ENCODE results near the gene IGF1R. TPM values are rescaled to one million over a fixed set of nuclear protein-coding genes. Genes with fewer than 3 reads are reported as not detected.

Gene IGF1R
- total RNA-seq, 4 donors from 2014 or later: 49.4 to 239 (median 109) TPM

- intact Hi-C loops (cut with DNase I; ENCODE audit: low total_unique reads): no loop called here
Measured at GRCh38 chr15:98830034-98830634, 181.8 kb downstream of the IGF1R start.

GRCh38 chr15:98834976-98835375, 186.6 kb downstream of the IGF1R start:
- TF ChIP-seq POLR2A (IDR thresholded peaks at IDR 0.05) (no peak), POLR2AphosphoS5 (IDR thresholded peaks at IDR 0.05) (no peak), EP300 (IDR thresholded peaks at IDR 0.05; ENCODE audit: low read depth) (no peak), CTCF (IDR thresholded peaks at IDR 0.05) (no peak)
- Histone ChIP-seq H3K4me1 (peaks cover 0 to 3% (median 0%) of the 10 kb centered on the region in 4 donors), H3K27me3 (no peaks in the 10 kb centered on the region), H3K27ac (no peak overlapping the region), H3K36me3 (no peaks in the 10 kb centered on the region), H3K4me3 (no peak overlapping the region), H3K9me3 (peaks cover 8 to 14% of the 10 kb centered on the region in 2 donors)
- WGBS, 2 donors (ENCODE audit: low coverage in 1 of 2): 91% methylated on average over 1 of the region's 1 CpG; no CpG with 5 or more reads in 1 of the 2 donors
- no peak for DNase-seq
- intact Hi-C loops (cut with DNase I; ENCODE audit: low total_unique reads) (no loop called here), in situ Hi-C loops (cut with MboI; ENCODE audit: low pct_ligation_motif_present in 1 of 4, low pct_unique_long_range_greater_than_20kb in 1 of 4, low sequenced_read_pairs in 3 of 4) (loop anchor here in 2 of 4 donors (25.0 kb wide), 2 partner anchors 298 to 323 kb away; no protein-coding TSS in a partner anchor)

More at GRCh38 chr15:98830034-98830634, 181.8 kb downstream of the IGF1R start:
- 88 to 94% methylated on average over 3 to 4 of the region's 4 CpGs for WGBS, 2 donors (ENCODE audit: low coverage in 1 of 2)
- no peaks in the 10 kb centered on the region for H3K27me3 ChIP-seq
- no peak overlapping the region for H3K4me3 ChIP-seq
- no peak for TF ChIP-seq POLR2AphosphoS5 (IDR thresholded peaks at IDR 0.05)
- TF ChIP-seq CTCF (IDR thresholded peaks at IDR 0.05): no peak
- no peak for TF ChIP-seq EP300 (IDR thresholded peaks at IDR 0.05; ENCODE audit: low read depth)
- no peak for TF ChIP-seq POLR2A (IDR thresholded peaks at IDR 0.05)
- H3K27ac ChIP-seq: no peak overlapping the region
- H3K9me3 ChIP-seq: peaks cover 15 to 24% of the 10 kb centered on the region in 2 donors
- in situ Hi-C loops (cut with MboI; ENCODE audit: low pct_ligation_motif_present in 1 of 4, low pct_unique_long_range_greater_than_20kb in 1 of 4, low sequenced_read_pairs in 3 of 4): loop anchor here in 2 of 4 donors (25.0 kb wide), 2 partner anchors 293 to 318 kb away; no protein-coding TSS in a partner anchor
- H3K36me3 ChIP-seq: no peaks in the 10 kb centered on the region
- H3K4me1 ChIP-seq: no peaks in the 10 kb centered on the region
- no peak for DNase-seq

- Histone ChIP-seq H3K4me3 (no peak overlapping the region), H3K9me3 (peaks cover 5 to 6% of the 10 kb centered on the region in 2 donors), H3K36me3 (no peaks in the 10 kb centered on the region), H3K27me3 (no peaks in the 10 kb centered on the region), H3K4me1 (peaks cover 0 to 3% (median 0%) of the 10 kb centered on the region in 4 donors), H3K27ac (no peak overlapping the region)
- intact Hi-C loops (cut with DNase I; ENCODE audit: low total_unique reads): no loop called here
- in situ Hi-C loops (cut with MboI; ENCODE audit: low pct_ligation_motif_present in 1 of 4, low pct_unique_long_range_greater_than_20kb in 1 of 4, low sequenced_read_pairs in 3 of 4): loop anchor here in 2 of 4 donors (25.0 kb wide), 2 partner anchors 299 to 324 kb away; no protein-coding TSS in a partner anchor
- no peak for DNase-seq
- 84 to 92% methylated on average over 4 of the region's 4 CpGs for WGBS, 2 donors (ENCODE audit: low coverage in 1 of 2)
- TF ChIP-seq POLR2AphosphoS5 (IDR thresholded peaks at IDR 0.05): no peak
Measured at GRCh38 chr15:98835876-98836275, 187.5 kb downstream of the IGF1R start.

GRCh38 chr15:98838387-98839259, 190.3 kb downstream of the IGF1R start:
- 61% methylated on average over 5 of the region's 5 CpGs; no CpG with 5 or more reads in 1 of the 2 donors for WGBS, 2 donors (ENCODE audit: low coverage in 1 of 2)
- Histone ChIP-seq H3K27me3 (no peaks in the 10 kb centered on the region), H3K36me3 (no peaks in the 10 kb centered on the region), H3K9me3 (no peaks in the 10 kb centered on the region), H3K4me3 (no peak overlapping the region), H3K27ac (no peak overlapping the region), H3K4me1 (peaks cover 2 to 9% (median 3%) of the 10 kb centered on the region in 4 donors)
- no peak for DNase-seq
- intact Hi-C loops (cut with DNase I; ENCODE audit: low total_unique reads): no loop called here
- TF ChIP-seq EP300 (IDR thresholded peaks at IDR 0.05; ENCODE audit: low read depth) (no peak), CTCF (IDR thresholded peaks at IDR 0.05) (no peak), POLR2A (IDR thresholded peaks at IDR 0.05) (no peak), POLR2AphosphoS5 (IDR thresholded peaks at IDR 0.05) (no peak)
- in situ Hi-C loops (cut with MboI; ENCODE audit: low pct_ligation_motif_present in 1 of 4, low pct_unique_long_range_greater_than_20kb in 1 of 4, low sequenced_read_pairs in 3 of 4): loop anchor here in 2 of 4 donors (25.0 kb wide), 2 partner anchors 301 to 326 kb away; no protein-coding TSS in a partner anchor

Measured in transverse colon (tissue), 4 donors.